Esophagus mucosa (tissue), 1 donor: ENCODE measurements around the gene ZC3H11A. TPM values are rescaled to one million over a fixed set of nuclear protein-coding genes. Genes with fewer than 3 reads are reported as not detected.
"Not testable (repeated sequence)": the region's sequence is repeated elsewhere in the genome, so short reads cannot be mapped to it uniquely, and the experiment has no call there.

ENCODE experiments used
- ATAC-seq: fragments of 200-7000 bp; cut with Tn5 transposase; one replicate; pipeline ENCODE4 v1.9.1; 2020
- total RNA-seq: library from RNA; stranded (reverse); gene quantifications from one replicate; pipeline ENCODE4 v1.2.4, GENCODE V29; 2023
- donor health status: DM: yes; HTN: yes; CAD: no.

Gene ZC3H11A
- total RNA-seq: 38.6 TPM

DNA sequence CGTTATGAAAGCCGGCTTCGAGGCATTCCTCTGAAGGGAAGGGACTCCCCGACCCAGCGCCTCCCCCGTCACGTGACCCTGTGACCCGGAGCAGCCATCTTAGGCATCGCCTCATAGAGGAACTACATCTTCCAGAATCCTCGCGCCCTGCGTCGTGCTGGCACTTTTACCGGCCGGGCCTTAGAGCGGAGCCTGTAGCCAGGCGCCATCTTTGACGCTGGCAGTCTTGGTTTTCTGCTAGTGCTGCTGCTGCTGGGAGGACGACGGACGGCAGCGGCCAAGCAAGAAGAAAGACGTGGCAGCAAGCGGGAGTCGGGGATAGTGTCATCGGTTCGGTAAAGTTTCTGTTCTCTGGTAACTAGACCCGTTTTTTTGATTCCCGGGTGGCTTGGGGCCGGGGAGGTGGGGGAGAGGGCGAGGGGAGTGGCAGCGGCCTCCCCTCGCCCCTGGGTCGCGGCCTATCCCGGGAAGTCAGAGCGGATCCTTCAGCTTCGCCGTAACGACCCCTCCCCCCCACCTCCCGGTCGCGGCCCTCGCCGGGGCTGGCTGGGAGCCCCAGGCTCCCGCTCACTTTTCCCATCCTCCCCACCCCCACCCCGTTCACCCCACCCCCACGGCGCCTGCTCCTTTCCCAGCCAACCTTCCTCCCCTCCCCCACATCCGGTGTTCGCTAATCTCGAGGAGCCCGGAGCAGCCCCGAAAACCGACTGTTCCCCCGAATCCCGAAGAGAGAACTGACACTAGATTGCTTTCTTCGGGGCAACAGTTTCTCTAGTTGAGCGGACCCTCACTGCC, at the start of gene ZC3H11A, which contains the start of gene ZBED6:
TSS of gene ZC3H11A (plus strand) at position 183 of the 795 bp plus-strand sequence. CDS start 21,448 bp downstream, outside the sequence.
TSS of gene ZBED6 (plus strand) at position 183 of the 795 bp plus-strand sequence. CDS start 1,900 bp downstream, outside the sequence.
- ATAC-seq: peak; percentile 99

- ATAC-seq: no peak
Observed at GRCh38 chr1:203746281-203746680, 49.1 kb upstream of the ZC3H11A start.

DNA sequence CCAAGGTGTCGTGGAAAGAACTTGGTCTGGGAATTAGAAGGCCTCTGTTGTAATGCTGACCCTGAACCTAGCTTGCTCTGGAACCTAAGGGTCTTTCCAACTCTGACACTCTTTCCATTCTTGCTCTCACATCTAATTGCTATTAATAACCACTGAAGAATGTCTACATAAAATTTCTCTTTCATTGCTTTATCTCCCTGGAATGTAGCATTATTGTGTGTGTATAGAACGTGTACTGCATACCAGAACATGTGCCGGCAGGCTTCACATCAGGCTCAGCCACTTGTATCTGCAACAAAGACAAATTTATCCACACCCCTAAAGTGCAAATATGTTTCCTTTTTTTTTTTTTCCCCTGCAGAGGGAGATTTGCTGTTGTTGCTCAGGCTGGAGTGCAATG, 44.4 kb upstream of the ZC3H11A start:
- peak; percentile 93 for ATAC-seq

GRCh38 chr1:203751618-203752361, 43.6 kb upstream of the ZC3H11A start:
- peak; percentile 2 for ATAC-seq

GRCh38 chr1:203754455-203754864, 41.0 kb upstream of the ZC3H11A start:
- peak; percentile 55 for ATAC-seq

DNA sequence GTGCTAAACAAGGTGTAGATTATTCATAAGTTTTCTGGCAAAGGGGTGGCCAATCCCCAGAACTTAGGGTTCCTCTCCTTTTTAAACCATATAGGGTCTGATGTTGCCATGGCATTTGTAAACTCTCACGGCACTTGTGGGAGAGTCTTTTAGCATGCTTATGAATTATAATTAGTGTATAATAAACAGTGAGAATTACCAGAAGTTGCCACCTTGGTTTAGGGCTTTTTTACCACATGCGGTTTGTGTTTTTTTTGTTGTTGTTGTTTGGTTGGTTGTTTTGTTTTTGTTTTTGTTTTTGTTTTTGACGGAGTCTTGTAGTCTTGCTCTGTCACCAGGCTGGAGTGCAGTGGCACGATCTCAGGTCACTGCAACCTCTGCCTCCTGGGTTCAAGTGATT, 39.4 kb upstream of the ZC3H11A start:
- no peak for ATAC-seq

DNA sequence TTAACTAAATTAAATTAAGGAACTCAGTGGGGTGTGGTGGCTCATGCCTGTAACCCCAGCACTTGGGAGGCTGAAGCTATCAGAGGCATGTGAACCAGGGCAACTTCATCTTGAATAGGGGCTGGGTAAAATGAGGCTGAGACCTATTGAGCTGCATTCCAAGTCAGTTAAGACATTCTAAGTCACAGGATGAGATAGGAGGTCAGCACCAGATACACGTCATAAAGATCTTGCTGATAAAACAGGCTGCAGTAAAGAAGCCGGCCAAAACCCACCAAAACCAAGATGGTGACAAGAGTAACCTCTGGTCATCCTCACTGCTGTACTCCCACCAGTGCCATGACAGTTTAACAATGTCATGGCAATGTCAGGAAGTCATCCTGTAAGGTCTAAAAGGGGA, 36.7 kb upstream of the ZC3H11A start:
- ATAC-seq: not testable (repeated sequence)

DNA sequence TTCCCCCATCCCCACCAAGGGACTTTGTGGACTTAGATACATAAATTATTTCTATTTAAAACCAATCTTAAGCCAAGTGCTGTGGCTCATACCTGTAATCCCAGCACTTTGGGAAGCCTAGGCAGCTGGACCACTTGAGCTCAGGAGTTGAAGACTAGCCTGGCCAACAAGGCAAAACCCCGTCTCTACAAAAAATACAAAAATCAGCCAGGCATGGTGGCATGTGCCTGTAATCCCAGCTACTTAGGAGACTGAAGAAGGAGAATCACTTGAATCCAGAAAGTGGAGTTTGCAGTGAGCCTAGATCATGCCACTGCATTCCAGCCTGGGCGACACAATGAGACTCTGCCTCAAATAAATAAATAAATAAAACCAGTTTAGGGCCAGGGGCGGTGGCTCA, 34.9 kb upstream of the ZC3H11A start:
- no peak for ATAC-seq

DNA sequence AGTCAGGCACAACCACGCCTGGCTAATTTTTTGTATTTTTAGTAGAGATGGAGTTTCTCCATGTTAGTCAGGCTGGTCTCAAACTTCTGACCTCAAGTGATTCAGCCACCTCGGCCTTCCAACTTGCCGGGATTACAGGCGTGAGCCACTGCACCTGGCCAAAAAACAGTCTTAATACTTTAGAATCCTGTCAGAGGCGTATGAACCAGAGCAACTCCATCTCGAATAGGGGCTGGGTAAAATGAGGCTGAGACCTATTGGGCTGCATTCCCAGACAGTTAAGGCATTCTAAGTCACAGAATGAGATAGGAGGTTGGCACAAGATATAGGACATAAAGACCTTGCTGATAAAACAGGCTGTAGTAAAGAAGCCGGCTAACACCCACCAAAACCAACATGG, 33.5 kb upstream of the ZC3H11A start:
- ATAC-seq: not testable (repeated sequence)

DNA sequence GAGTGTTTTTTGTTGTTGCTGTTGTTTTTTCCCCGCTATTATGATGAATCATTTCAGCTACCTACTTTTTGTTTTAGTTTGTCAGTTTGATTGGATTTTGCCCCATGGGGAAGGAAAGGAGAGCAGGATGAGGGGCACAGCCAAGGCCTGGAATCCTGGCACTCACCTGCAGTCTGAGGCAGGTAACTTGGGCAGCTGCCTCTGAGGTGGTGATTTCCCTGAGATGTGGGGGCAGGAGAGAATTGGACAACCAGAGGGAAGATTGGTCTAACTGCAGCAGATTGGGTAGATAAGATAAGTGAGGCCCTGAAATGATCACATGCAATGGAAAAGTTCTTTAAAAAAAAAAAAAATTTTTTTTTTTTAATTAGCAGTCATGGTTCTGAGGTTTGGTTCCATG, 31.9 kb upstream of the ZC3H11A start:
- ATAC-seq: no peak

GRCh38 chr1:203764105-203765028, 31.1 kb upstream of the ZC3H11A start:
- no peak for ATAC-seq

- ATAC-seq: peak; percentile 52
Observed at GRCh38 chr1:203765029-203765837, 30.2 kb upstream of the ZC3H11A start, which contains the start of gene LAX1. Gene LAX1 (plus strand): TSS chr1:203765183. CDS start chr1:203765566, 383 bp downstream.

DNA sequence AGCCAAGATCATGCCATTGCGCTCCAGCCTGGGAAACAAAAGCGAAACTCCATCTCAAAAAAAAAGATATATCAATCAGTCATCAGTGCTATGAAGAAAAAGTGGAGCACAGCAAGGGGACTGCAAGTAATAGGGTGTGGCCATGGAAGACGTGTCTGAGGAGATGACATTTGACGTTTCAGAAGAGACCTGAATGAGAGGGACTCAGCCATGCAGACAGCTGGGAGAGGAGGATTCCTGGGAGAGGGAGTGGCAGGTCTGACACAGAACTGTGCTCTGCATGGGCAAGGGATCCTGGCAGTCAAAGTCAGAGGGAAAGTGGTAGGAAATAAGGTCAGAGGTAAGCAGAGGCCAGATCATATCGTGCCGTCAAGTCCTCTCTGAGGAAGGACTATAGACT, 27.2 kb upstream of the ZC3H11A start:
- ATAC-seq: peak; percentile 44

DNA sequence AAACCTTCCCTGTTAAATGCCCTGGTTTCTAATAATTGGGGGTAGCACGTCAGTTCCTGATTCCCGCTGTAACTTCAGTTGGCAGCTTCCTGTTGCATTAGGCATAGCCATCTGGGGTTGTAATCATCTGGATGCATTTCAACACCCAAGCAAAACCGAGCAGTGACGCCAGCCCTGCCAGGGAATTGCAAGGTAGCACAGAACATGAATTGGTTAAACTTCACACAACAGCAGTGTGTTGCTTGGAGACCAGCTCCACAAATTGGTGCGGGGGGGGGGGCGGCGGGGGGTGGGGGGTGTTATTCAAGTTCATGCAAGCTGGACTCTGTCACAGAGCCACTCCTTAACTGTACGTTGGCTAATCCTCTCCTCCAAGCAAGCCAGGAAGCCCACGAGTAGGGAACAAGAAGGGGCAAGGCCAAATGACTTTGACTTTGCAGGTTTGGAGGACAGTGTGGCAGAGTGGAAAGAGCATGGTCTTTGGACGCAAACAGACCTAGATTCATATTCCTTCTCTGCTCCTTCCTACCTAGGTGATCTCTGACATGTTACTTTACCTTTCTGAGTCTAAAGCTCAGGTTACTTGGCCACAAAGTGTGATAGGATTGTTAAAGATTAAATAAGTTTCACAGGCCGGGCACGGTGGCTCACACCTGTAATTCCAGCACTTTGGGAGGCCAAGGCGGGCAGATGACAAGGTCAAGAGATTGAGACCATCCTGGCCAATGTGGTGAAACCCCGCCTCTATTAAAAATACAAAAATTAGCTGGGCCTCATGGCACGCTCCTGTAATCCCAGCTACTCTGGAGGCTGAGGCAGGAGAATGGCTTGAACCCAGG, 25.7 kb upstream of the ZC3H11A start:
- ATAC-seq: peak; percentile 85

DNA sequence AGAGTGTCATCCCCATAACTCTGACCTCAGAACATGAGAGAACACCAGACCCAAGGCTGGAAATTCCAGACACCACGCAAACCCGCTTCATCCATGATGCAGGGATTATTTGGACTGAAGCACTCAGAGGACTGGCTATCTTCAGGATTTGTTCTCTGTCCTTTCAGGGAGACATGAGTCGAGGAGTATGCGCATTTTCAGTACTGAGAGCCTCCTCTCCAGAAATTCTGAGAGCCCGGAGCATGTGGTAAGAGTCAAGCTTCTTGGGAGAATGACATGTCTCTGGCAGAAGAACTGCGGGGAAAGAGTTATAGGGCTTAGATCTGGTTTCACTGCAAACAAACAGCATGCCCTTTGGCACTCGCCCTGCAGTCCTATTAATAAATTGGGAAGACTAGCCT, 23.5 kb upstream of the ZC3H11A start:
- no peak for ATAC-seq

DNA sequence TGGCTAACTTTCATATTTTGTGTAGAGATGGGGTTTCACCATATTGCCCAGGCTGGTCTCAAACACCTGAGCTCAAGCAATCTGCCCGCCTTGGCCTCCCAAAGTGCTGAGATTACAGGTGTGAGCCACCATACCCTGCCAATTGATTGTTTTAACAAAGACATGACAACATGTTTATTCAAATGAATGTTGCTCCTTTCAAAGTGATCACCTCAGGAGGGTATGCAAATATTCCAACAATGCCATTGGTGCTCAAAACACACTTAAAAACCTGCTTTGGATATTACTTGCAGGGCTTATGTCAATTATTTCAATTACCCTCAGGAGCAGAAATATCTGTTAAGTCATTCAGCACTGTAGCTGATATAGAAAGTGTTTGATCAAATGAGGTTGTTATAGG, 22.6 kb upstream of the ZC3H11A start:
- ATAC-seq: no peak

- ATAC-seq: peak; percentile 25
Observed at GRCh38 chr1:203776636-203777035, 18.8 kb upstream of the ZC3H11A start.

DNA sequence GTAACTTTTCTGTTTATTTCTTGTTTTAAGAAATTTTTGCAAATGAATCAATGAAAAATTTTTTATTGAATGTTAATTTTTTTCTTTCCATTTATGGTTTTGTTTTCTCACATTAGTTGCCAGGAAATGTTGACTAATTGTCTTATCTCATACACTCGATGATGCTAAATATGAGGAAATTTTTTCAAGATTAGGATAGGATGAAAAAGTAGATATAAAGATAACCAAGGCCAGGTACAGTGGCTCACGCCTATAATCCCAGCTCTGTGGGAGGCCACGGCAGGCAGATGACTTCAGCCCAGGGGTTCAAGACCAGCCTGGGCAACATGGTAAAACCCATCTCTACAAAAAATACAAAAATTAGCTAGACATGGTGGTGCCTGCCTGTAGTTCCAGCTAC, 17.8 kb upstream of the ZC3H11A start:
- ATAC-seq: no peak

DNA sequence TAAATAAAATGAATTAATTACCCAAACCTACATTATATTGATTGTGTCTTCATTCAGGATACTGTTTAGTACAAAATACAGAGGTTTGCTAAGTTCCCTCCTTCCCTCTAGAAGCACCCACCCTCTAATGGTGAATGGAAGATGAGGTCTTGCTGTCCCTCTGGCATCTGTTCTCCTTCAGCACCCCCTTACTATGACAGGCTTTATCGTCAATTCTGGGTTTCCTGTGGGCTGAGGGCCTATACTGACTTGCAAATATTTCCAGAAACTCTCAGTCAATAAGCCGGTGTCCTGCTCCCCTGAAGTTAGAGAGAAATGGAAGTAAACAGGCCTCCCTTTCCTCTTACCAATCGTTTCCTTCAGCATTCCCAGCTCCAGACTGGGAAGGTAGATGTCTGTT, 17.3 kb upstream of the ZC3H11A start:
- no peak for ATAC-seq

- no peak for ATAC-seq
Observed at GRCh38 chr1:203778789-203779188, 16.6 kb upstream of the ZC3H11A start.

DNA sequence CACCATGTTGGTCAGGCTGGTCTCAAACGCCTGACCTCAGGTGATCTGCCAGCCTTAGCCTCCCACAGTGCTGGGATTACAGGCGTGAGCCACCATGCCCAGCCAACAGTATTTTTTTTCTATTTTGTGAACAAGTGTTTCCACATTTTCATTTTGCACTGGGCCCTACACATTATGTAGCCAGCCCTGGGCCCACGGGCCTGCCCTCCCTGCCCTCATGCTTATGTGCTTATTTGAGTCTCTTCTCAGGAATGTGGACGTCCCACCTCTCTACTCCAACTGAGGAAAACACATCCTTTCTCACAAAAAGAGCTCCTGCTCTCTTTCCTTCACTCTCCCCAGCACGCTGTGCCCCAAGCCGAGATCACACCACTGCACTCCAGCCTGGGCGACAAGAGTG, 13.5 kb upstream of the ZC3H11A start:
- no peak for ATAC-seq
